ENCODE results near the gene DELE1.
A peak's percentile ranks its signal among the peaks of the same experiment; 100 is the strongest.

Gene DELE1

DNA sequence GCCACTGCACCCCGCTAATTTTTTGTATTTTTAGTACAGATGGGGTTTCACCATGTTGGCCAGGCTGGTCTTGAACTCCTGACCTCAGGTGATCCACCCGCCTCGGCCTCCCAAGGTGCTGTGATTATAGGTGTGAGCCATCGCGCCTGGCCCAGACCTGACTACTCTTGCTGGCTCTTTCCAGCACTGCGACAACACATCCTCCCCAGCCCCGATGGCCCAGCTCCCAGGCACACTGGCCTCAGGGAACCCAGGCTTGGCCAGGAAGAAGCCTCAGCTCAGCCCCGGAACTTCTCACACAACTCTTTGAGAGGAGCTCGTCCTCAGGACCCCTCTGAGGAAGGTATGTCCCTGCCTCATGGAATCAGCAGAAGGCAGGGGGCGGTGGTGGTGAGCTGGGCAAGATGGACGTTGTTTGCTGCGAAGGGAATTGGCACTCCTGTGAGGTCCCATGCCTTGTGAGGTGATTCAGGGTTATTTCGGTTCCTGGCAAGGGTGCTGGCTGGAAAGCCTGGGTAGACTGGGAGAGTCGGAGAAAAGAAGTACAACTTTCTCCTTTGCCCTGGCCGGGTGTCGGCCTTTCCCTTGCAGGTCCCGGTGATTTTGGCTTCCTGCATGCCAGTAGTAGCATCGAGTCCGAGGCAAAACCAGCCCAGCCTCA lies 5.9 kb downstream of the DELE1 start:
- no peak for DNase-seq

DNA sequence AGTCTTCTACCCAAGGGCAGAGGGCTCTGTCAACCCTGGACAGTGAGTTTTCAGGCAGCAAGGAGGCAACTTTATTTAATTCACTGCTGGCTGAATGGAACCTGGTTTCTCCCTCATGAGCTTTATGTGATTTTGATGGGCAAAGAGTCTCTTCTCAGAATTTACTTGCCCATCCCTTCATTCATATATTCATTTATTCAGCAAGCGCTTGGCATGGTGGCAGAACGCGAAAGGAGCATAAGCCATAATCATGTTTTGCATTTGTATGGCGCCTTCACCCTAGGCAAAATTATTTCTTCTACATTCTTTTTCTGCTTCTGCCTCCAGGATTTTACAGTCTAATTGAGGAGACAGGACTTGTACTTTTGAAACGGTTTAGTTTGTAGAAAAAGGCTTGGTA lies 8.0 kb downstream of the DELE1 start:
- no peak for DNase-seq

DNA sequence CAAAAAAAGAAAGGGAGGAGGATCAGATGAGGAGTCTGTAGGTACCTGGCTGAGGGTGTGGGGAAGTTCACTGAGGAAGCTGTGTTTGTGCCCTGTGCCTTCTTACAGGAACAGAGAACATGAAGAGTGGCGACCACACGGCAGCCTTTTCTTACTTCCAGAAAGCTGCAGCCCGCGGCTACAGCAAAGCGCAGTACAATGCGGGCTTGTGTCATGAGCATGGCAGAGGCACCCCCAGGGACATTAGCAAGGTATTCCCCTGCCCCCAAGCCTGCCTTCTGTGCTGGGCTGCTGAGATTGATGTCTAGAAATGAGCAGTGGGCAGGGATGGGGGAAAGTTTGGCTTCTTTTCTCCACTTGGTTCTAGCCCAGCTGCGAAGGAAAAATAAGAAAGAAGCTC lies 9.5 kb downstream of the DELE1 start:
- DNase-seq = no peak

DNA sequence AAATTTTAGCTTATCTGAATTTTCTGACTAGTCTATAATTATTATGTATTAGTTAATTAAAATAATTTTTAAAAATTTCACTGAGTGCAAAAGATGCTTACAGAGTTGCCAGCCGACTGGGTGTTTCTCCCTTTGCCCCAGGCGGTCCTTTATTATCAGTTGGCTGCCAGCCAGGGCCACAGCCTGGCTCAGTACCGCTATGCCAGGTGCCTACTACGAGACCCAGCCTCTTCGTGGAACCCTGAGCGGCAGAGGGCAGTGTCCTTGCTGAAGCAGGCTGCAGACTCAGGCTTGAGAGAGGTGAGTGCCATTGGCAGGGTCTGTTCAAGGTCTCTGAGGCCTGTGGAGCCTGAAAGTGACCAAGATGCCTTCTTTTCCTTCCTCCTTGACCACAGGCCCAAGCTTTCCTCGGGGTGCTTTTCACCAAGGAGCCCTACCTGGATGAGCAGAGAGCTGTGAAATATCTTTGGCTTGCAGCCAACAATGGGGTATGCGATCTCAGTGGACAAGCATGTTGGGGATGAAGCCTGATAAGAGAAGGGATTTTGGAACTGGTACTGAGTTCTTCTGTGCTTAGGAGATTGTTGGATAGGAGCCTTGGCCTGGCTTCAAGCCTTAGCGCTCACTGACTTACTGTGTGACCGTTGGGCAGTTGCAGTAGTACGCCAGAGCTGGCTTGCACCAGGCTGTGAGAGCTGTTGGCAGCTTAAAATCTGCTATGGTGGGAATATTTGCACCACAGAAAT lies 10.6 kb downstream of the DELE1 start:
- no peak for DNase-seq

DNA sequence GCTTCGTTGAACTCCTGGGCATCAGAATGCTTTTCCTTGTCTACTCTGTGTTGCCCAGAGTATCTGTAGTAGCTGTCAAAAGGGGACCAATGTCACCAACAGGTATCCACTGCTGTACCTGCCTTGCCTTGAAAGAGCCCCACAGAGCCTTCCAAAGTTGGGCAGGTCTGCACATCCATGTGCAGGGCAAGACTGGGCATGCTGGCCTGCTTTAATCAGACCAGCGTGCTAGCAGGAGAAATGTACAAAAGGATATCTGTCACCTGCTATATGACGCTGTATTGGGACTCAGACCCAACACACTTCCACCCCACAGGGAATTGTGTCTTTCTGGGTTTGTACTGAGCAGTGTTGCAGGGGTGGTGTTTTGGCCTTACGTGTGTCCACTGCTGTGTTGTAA lies 11.9 kb downstream of the DELE1 start:
- DNase-seq = no peak

DNA sequence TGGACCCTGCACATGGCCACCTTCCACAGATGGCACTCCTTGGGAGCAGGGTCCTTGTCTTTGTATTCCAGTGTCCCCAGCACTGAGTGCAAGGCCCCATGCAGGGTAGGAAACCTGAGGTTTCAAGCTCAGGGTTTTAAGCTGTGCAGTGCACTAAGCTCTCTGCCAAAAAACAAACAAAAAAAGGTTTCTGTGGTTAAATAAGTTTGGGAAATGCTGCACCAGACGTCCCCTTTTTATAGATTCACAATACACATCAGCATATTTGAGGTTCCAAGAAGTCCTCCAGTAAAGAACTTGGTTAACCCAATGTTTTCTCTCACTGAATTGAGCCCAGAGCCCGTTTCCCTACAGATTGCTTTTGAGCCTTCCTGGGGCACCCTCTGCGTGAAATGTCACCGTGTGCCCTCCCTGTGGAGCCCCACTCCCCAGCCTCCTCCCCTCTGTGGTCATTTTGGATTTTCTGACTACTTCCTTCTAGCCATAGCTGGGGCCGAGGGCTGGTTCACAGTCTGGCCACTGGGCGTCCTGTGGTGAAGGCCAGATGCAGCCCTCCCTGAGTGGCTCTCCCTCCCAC lies 17.1 kb downstream of the DELE1 start:
- DNase-seq = no peak

DNA sequence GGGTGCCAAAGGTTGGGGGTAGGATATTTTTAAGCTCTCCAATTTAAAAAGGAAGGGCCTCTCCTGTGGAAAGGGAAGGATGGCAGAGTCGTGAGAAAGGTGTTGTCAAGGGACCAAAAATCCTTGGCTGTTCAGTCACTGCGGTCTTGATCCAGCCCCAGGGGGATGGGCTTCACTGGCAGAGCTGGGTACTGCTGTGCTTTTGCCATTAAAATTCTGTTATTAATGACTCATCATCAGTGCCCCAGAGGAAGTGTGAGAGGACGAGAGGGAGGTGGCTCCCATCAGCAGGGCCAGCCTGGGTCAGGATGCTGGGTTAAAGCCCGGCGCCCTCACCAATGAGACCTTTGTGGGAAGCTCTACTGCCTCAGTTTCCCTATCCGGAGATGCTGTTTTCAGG lies 17.6 kb downstream of the DELE1 start:
- DNase-seq = no peak

DNA sequence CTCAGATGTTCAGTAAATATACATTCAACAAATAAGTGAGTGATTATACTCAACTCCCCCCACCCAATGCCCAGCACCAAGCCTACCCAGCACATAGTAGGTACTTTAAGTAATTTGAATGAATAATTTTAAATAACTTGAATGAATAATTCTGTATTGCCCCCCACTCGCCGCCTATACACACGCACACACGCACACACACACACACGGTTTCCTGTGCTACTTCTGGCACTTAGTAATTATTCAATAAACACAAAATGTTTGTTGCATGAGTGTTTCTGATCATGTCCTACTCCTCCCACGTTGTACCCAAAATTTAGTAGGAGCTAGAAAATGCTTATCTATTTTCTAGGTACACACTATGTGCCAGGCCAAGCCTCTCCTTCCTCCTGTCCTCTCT lies 18.1 kb downstream of the DELE1 start:
- DNase-seq = no peak

DNA sequence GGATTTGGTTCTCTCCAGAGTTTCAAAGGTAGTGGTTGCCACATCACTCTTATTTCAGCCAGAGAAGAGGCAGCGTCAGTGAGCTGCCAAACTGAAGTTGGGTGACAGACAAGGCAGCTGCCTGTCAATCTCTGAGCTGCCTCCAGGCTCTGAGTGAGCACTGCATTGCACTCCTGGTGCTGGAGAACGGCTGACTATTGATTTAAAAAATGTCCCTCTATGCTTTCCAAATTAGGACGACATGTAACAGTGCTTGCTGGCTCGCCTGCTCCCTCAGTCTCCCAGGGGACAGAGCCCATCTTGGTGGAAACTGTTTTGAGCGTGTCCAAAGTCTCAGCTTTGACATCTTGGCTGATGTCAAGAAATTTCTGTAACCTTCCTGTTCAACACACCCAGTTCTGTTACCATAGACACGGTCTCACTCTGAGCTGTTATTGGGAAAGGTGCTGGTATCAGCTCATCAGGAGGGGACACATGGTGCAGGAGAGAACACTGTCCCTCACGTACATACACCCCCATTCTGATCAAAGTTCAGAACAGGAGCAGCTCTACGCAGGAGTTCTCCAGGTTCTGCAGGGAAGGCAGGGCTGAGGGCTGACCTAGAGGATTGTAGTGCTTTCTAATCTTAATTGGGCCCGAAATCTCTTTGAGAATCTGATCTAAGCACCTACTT lies 18.6 kb downstream of the DELE1 start:
- DNase-seq = no peak

DNA sequence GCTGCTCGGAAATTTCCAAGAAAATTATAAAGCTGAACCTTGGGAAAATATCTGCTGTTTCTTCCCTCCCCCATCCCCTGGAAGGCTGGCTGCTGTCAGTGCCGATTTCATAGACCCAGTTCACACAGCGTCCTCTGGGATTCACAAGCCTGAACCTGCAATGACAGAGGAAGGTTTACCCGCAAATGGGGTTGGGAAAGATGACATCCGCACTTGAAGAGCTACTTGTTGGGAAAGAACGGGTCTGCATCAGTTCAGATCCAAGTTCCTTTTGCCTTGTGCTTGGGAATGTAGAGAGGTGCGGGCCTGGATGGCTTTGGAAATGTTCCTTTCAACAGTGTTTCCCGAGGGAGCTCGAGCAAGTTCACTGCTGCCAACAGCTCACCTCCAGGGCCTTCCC lies 20.4 kb downstream of the DELE1 start:
- DNase-seq = no peak

DNA sequence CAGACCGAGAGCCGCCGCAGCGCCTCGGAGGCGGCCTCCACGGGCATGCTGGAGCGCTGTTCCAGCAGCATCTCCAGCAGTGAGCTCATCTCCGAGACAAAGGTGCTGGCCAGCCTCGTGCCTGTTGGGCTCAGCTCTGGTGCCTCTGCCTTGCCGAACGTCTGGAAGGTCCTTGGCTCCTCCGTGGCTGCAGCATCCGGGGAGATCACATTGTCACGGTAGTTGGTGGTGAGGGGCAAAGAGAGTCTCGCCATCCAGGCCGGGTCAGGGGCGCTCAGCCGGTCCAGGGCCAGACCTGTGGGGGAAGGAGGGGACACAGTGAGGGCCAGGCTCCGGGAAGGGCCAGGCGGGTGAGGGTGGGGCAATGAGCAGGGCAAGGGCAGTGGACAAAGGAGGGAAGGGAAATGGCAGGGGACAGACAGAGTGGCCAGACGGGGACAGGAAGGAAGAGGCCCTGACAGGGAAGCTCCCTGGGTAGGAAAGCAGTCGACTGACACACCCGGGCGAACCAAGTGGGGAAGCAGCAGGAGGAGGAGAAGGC lies 21.9 kb downstream of the DELE1 start:
- no peak for DNase-seq

DNA sequence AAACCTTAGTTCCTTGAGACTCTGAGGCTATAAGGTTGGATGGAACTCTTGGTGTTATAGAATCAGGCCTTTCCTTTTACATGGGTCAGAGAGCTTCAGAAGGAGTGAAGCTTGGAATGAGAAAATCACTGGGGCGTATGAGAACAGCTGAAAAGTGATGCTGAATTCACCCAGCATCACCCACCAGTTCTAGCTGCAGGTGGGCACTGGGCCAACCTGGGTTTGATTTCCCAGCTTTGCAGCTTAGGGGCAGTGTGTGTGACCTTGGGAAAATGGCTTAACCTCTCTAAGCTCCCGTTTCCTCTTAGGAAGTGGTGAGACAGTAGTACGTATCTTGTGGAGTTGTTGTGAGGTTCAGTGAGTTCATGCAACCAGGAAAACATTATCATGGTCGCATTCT lies 23.6 kb downstream of the DELE1 start:
- no peak for DNase-seq

DNA sequence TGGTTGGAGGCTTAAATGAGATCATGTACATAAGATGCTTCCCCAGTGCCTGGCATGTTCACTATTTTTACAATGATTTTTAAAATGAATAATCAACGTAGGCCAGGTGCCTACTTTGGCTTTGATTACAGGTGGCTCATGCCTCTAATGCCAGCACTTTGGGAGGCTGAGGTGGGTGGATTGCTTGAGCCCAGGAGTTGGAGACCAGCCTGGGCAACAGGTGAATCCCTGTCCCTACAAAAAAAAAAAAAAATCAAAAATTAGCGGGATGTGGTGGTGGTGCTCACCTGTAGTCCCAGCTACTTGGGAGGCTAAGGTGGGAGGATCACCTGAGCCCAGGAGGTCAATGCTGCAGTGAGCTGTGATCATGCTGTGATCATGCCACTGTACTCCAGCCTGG lies 25.1 kb downstream of the DELE1 start:
- no peak for DNase-seq

DNA sequence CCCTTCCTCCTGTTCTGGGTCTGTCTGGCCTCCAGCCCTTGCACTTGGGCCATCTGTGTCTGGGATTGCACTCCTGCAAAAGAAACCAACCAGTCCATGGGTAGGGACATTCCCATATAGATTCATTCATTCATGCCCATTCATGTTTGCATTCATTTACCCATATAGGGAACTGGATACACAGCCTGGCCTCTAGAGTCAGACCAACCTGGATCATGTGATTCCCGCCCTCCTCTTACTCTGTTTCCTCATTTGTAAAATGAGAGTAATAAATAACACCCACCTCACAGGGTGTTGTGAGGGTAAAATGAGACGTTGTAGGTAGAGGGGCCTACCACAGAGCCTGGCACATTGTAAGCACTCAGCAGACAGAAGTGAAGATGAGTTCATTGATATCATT lies 25.8 kb downstream of the DELE1 start:
- DNase-seq = no peak

DNA sequence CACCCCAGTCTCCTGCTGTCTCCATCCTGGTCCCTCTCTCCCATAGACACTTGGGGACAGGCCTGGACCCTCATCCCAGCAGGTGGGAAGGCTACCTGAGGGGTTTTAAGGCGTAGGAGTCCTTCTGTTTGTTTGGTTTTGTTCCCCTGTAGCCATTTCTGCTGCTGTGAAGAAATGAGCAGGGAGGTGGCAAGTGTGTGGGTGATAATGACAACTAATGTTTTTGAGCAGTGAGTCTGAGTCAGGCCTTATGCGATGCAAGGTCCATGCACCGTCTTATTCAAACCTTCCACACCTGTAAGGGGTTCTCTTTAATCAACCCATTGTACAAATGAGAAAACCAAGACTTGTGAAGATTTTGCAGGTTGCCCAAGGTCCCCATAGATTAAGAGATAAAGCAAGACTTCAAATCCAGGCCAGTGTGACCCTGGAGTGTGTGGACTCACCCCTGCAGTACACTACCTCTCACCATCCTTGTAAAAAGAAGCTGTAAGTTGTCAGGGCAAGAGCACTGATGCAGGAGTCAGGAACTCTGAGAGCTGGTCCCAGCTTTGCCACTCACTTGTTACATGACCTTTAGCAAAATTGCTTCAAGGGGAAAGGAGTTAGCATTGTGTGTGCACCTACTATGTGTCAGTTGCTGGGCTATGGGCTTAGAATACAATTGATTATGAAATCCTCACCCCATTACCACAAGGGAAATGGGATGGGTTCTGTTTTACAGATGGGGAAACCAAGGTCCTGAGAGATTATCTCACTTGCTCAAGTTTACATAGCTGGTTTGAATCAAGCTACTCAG lies 26.7 kb downstream of the DELE1 start:
- DNase-seq = no peak

DNA sequence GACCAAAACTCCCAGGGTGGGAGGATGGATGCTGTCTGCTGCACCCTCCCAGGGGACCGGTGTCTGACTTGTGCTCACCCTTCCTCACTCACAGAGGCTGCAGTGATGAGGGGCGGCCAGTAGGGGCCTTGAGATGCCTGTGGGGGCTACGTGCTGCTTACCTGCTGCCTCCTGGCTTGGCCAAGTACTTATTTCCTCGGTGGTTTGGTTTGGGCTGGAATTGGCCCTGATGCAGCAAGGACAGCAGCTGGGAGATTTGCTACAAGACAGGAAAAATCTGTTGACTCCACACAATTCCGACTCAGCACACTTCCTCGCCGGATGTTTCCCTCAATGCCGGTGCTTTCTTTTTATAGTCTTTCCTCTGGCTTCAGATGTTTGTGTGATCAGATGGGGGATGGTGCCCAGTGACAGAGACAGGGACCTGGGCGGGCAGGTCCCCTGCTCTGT lies 27.7 kb downstream of the DELE1 start:
- DNase-seq = peak in 1 of 2 donors; percentile 23

DNA sequence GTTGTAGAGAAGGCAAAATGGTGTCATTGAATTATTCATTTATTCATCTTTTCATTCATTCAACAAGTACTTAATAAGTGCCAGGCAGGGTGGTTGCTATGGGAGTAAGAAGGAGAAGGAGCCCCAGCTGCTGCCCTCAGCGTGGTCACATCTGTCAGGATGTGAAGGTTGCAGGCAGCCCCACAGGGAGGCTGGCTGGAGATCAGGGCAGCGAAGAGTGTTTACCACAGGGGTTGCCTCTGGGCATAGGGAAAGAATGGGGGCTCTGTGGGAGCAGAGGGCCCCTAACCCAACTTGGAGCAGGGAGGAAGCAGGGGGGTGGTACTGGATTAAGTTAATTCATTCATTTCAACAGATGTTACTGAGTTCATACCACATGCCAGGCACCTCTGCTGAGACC lies 28.3 kb downstream of the DELE1 start:
- no peak for DNase-seq

DNA sequence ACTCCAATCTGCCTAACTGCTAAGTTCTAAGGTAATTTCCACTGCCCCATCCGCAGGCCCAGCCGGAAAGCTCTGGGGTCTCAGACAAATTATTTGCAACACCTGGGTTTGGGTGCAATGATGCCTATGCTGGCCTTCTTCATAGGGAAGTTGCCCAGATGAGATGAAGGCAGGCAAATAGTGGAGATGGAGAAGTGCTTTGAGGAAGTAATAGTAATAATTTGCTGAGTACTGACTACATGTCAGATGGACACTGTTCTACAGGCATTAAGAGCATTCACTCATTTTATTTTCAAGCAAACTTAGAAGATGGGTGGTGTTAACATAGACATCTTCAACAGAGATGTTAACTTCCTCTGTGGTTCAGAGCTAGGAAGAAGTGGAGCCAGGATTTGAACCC lies 30.5 kb downstream of the DELE1 start:
- no peak for DNase-seq

DNA sequence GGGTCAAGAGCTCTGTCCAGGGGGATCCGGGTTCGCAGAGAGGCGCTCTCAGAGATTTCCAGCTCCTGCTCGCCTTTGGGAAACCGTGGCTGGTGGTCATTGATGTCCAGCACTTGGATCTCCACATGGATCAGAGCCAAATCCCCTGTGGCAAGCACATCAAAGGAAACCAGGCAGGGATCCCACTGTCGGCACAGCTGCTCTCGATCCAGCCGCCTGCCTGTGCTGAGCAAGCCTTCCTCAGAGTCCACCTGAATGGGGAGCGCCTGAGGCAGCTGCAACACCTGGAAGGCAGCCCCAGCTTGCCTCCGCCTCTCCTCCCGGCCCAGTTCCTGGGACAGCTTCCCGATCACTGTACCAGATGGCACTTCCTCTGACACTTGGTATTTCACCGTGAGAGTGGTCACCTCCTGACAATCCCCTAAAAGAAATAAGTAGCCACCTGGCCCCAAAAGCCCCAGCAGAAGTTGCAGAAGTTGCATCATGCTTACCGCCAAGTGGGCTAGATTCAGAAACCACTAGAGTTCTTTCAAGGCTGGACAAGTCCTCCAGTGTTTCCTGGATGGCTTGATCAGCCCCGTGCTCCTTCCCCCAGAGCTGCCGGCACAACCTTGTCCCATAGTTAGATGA lies 33.8 kb downstream of the DELE1 start:
- DNase-seq = no peak

DNA sequence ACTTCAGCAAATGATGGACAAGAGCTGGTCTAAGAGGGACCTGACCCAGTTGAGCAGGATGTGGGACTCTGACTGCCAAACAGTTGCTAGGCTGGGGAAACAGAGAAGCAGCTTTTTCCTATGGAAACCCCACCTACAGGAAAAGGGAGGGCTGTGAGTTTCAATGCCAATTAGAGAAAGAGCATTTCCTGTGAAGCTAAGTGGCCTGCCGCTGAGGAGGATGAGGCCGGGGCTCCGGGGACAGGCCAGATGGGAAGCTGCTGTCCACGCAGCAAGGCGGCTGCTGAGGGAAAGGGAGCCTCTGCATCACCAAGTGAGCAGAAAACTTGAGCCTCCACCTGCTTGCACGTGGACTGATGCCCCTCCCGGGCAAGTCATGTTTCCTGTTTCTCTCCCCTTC lies 34.4 kb downstream of the DELE1 start, which contains the start of gene PCDH12:
Gene PCDH12 (minus strand): TSS at position 90 of the 400 bp plus-strand sequence. CDS start 351 bp downstream, outside the sequence.
- no peak for DNase-seq

DNA sequence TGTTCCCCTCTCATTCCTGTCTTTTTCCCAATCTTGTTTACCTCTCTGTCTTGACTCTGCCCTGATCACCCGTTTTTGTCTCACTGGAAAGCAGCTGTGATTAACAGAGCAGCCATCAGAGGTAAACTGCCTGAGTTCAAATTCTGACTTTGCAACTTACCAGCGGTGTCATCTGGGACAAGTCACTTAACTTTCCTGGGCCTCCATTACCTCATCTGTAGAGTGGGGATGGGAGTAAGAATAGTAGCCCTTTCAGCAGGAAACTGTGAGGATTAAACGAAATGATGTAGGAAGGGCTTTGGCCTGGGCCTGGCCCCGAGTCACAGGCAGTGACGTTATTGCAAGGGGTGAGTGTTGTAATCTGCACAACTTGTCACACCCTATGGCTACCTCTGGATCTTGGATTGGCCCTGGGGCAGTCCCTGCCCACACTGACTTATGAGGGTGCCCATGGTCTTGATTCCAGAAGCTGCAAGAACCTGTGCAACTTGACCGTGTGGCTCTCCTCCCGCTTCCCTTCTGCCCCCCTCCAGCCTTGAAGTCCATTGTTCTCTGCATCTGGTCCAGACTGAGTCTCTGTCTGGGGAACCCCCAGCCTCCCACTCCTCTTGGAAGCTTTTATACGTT lies 35.0 kb downstream of the DELE1 start:
- peak in 1 of 2 donors; percentile 14 for DNase-seq

DNA sequence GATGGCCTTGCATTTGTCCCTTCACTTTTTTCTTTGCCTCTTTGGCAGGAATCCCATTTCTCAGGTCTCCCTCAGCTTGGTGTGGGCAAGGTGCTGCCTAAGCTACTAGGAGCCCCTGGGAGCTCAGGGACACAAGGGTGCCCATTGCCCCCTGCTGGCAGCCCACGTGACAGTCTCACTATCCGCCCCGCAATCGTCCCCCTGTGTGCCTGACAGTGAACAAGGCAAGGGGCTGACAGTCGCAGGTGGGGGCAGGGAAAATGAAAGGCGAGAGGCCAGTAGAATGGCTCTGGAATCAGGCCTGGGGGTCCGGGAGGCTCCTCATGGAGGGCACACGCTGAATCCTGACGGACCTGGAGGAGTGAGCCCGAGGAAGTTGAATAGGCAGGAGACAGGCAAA lies 36.3 kb downstream of the DELE1 start:
- peak in 1 of 2 donors; percentile 23 for DNase-seq
